ENCODE measurements around the gene ATOSA.

DNA sequence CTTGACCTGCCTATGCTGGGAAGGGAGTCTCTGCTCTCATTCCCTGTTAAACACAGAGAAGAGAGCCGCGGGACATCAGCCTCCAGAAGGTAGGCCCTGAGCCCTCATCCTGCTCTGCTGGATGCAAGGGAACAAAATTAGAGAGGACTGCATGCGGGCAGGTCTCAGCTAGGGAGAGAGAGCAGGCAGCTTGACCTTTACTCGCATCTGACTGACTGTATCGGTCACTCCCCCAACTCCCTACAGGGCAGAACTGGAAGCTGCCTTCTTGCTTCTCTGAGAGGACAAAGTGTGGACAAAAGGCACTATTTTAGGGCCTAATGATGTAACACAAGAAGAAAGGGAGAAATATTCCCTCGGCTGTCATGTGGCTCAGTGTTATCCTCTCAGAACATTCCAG lies 38.7 kb upstream of the ATOSA start:
- TF ChIP-seq, protein P1, sequence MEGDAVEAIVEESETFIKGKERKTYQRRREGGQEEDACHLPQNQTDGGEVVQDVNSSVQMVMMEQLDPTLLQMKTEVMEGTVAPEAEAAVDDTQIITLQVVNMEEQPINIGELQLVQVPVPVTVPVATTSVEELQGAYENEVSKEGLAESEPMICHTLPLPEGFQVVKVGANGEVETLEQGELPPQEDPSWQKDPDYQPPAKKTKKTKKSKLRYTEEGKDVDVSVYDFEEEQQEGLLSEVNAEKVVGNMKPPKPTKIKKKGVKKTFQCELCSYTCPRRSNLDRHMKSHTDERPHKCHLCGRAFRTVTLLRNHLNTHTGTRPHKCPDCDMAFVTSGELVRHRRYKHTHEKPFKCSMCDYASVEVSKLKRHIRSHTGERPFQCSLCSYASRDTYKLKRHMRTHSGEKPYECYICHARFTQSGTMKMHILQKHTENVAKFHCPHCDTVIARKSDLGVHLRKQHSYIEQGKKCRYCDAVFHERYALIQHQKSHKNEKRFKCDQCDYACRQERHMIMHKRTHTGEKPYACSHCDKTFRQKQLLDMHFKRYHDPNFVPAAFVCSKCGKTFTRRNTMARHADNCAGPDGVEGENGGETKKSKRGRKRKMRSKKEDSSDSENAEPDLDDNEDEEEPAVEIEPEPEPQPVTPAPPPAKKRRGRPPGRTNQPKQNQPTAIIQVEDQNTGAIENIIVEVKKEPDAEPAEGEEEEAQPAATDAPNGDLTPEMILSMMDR (IDR thresholded peaks at IDR 0.05), result no peak
- no peak for TF ChIP-seq POLR2A (IDR thresholded peaks at IDR 0.05; ENCODE audit: low read depth)
- TF ChIP-seq POLR2AphosphoS5 (IDR thresholded peaks at IDR 0.05), result no peak
- TF ChIP-seq EP300 (IDR thresholded peaks at IDR 0.05), result no peak
